CD4-positive, CD25-positive, alpha-beta regulatory T cell (primary cell): Measurements from ENCODE around the gene HPS1. TPM values are rescaled to one million over a fixed set of nuclear protein-coding genes. Genes with fewer than 3 reads are reported as not detected.
A peak's percentile ranks its signal among the peaks of the same experiment; 100 is the strongest.

Source experiments
- ATAC-seq, 2 donors: fragments of 150-1000 bp; cut with Tn5 transposase; one replicate each; pipeline ENCODE4 v1.10.0; 2021; ENCODE audit warnings: low read depth in 2 of 2, moderate number of reproducible peaks in 2 of 2, moderate library complexity in 1 of 2
- DNase-seq, 3 donors: peaks; one replicate each; pipeline versions ENCODE4 v3.0.0 to v3.0.0-alpha.2; 2012 to 2022; ENCODE audit warnings: mixed read lengths in 1 of 3
- H3K27ac ChIP-seq: one replicate; pipeline ENCODE4 v1.7.0; 2013; ENCODE audit warnings: mild to moderate bottlenecking, low read length; ENCODE audit not compliant: insufficient read depth, poor library complexity, severe bottlenecking
- H3K27me3 ChIP-seq: one replicate; pipeline ENCODE4 v1.7.0; 2013; ENCODE audit warnings: low read length; ENCODE audit not compliant: control insufficient read depth, insufficient read depth
- H3K36me3 ChIP-seq: one replicate; pipeline ENCODE4 v1.7.0; 2013; ENCODE audit warnings: mild to moderate bottlenecking, low read length, moderate library complexity; ENCODE audit not compliant: control insufficient read depth, insufficient read depth
- H3K4me1 ChIP-seq: 2 replicates; pipeline ENCODE4 v1.7.0; 2013; ENCODE audit warnings: mild to moderate bottlenecking, low read length; ENCODE audit not compliant: insufficient read depth, control insufficient read depth, poor library complexity, severe bottlenecking
- H3K4me3 ChIP-seq: one replicate; pipeline ENCODE4 v1.7.0; 2013; ENCODE audit warnings: low read depth, mild to moderate bottlenecking, low read length, moderate library complexity
- H3K9me3 ChIP-seq, 2 experiments: 1 replicate in 1 of 2; 2 replicates in 1 of 2; pipeline ENCODE4 v1.7.0; 2013; ENCODE audit warnings: low read length in 2 of 2, mild to moderate bottlenecking in 1 of 2, moderate library complexity in 1 of 2; ENCODE audit not compliant: control insufficient read depth in 2 of 2
- H3K27ac Mint-ChIP-seq, 3 donors: one replicate each; pipeline ENCODE4 v1.8.0; 2020 to 2022; ENCODE audit warnings: mild to moderate bottlenecking in 3 of 3, mixed read lengths in 3 of 3, moderate library complexity in 2 of 3
- H3K27me3 Mint-ChIP-seq: one replicate; pipeline ENCODE4 v1.8.0; 2022; ENCODE audit warnings: mild to moderate bottlenecking, mixed read lengths
- H3K36me3 Mint-ChIP-seq: one replicate; pipeline ENCODE4 v1.8.0; 2020; ENCODE audit warnings: mixed read lengths
- H3K4me1 Mint-ChIP-seq, 4 donors: one replicate each; pipeline ENCODE4 v1.8.0; 2020 to 2022; ENCODE audit warnings: mixed read lengths in 4 of 4, mild to moderate bottlenecking in 1 of 4
- H3K4me3 Mint-ChIP-seq, 4 donors: one replicate each; pipeline ENCODE4 v1.8.0; 2020 to 2022; ENCODE audit warnings: mild to moderate bottlenecking in 4 of 4, mixed read lengths in 4 of 4, moderate library complexity in 3 of 4
- H3K9me3 Mint-ChIP-seq, 7 donors: one replicate each; pipeline ENCODE4 v1.8.0; 2020 to 2022; ENCODE audit warnings: mixed read lengths in 7 of 7, mild to moderate bottlenecking in 3 of 7, moderate library complexity in 2 of 7
- polyA plus RNA-seq, 4 donors: library from polyadenylated mRNA; unstranded; fragments of 300-500 nt; fragmentation: Illumina TruSeq; gene quantifications; one replicate each; pipeline ENCODE4 v1.2.3, GENCODE V29; 2021
- total RNA-seq: library from RNA; stranded (reverse); gene quantifications from one replicate; pipeline ENCODE4 v1.2.3, GENCODE V29; 2022

Gene HPS1
- total and polyA plus RNA-seq, 5 donors from 2014 or later: 65.2 to 88.5 (median 76.7) TPM

DNA sequence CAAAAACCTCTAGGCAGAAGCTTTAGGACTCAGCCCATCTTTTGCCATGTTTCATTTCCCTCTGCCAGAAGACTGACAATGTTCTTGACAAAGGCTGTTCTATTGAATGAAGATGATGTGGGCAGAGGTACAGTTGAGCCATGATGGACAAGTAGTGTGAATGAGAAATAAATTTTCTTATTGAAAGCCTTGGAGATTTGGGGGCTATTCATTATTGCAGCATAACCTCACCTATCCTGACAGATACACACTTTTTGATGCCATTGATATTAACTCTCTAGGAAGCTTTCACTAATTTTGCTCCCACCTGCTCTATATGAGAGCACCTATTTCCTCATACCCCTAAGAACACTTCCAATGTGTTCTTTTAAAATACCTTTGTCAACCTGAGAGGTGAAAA lies 36.9 kb upstream of the HPS1 start:
- no peaks in the 10 kb centered on the region for H3K4me1 ChIP-seq
- Mint-ChIP-seq H3K36me3 (no peaks in the 10 kb centered on the region), H3K9me3 (peaks cover 0 to 5% (median 0%) of the 10 kb centered on the region in 7 donors), H3K27me3 (peaks cover 11% of the 10 kb centered on the region), H3K4me3 (no peak overlapping the region), H3K4me1 (peaks cover 0 to 12% (median 7%) of the 10 kb centered on the region in 4 donors), H3K27ac (no peak overlapping the region)
- DNase-seq: no peak
- no peak for ATAC-seq
- no peaks in the 10 kb centered on the region for H3K9me3 ChIP-seq
- no peaks in the 10 kb centered on the region for H3K27me3 ChIP-seq
- no peak overlapping the region for H3K27ac ChIP-seq
- no peaks in the 10 kb centered on the region for H3K36me3 ChIP-seq
- no peak overlapping the region for H3K4me3 ChIP-seq

DNA sequence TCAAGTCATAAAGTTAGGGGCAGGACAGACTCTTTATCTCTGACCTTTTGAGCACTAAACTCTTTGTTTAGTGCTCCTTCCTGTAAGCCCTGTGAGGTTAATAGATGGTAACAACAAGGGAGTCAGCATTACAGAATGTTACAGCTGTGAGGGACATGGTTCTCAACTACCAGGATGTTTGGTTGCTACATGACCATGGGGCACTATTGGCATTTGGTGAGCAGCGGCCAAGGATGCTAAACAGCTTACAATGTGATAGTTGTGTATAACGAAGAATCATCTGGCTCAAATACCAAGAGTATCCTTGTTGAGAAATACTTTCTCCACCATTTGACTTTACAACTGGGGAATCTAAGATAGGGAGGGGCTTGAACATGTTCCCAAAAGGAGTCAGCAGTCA lies 35.4 kb upstream of the HPS1 start:
- Histone ChIP-seq H3K4me1 (no peaks in the 10 kb centered on the region), H3K4me3 (no peak overlapping the region), H3K36me3 (no peaks in the 10 kb centered on the region), H3K27ac (no peak overlapping the region), H3K27me3 (no peaks in the 10 kb centered on the region), H3K9me3 (no peaks in the 10 kb centered on the region)
- Mint-ChIP-seq H3K4me3 (no peak overlapping the region), H3K27me3 (peaks cover 13% of the 10 kb centered on the region), H3K4me1 (peaks cover 0 to 12% (median 7%) of the 10 kb centered on the region in 4 donors), H3K9me3 (peaks cover 0 to 5% (median 0%) of the 10 kb centered on the region in 7 donors), H3K36me3 (no peaks in the 10 kb centered on the region), H3K27ac (no peak overlapping the region)
- no peak for DNase-seq
- ATAC-seq: no peak

DNA sequence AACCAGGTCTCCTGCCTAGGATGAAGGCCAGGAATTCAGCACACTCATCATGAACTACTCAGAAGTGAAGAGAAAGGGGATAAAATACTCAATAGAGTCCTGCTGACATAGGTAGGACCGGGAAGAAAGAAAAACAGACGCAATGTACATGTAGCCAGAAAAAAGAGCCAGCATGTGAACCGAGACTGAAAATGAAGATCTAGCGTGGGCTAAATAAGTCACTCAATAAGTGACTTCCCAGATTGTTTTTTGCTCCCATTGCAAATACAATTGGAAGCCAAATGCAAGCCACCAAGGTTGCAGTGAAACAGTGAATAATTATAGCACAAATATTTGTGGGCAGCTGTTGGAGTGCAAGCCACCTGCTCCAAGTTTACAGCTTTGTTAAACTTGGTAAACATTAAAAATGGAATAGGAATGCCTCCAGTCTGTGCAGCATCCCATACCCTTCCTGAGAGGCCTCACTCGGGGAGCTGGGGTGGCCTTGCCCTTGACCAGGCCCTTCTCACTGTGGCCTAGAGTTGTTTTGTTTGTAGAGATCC lies 34.7 kb upstream of the HPS1 start:
- no peaks in the 10 kb centered on the region for H3K4me1 ChIP-seq
- Mint-ChIP-seq H3K36me3 (no peaks in the 10 kb centered on the region), H3K4me3 (no peak overlapping the region)

DNA sequence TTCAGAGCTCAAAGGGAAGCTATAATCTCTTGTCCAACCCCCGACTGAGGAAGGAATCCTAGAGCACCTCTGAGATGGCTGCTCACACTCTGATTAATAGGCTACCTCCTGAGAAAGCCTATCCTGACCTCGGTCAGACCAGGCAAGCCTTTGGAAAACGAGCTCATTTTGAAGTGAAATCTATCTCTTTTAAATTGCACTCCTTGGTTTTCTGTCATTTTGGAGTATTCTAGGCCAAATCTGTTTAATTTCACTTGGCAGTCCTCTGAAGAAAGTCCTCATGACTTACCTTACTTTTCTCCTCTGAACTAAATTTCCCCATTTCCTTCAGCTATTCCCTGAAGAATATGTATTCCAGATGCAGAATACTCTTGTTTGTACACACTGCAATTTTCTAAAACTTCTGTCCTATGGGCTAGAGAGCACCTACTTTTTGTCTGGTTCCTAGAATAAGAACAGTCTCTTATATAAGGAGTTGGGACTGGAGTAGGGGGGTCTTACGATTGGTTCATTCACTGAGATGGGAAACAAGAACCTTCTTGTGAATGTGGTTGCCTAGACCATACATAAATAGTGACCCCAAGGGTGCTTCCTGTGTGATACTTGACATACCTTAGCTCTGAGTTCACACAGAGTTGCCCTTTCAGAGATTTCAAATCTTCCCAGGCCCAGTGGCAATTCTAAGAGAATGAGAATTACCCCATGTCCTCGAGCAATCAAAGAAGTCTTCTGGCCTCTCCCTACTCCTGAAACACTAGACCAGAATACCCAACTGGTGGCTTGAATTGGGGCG lies 31.9 kb upstream of the HPS1 start:
- no peak overlapping the region for H3K4me3 ChIP-seq
- H3K9me3 ChIP-seq: no peaks in the 10 kb centered on the region
- Mint-ChIP-seq H3K4me3 (no peak overlapping the region), H3K9me3 (peaks cover 0 to 4% (median 0%) of the 10 kb centered on the region in 7 donors), H3K27ac (no peak overlapping the region), H3K4me1 (peaks cover 0 to 12% (median 9%) of the 10 kb centered on the region in 4 donors), H3K36me3 (no peaks in the 10 kb centered on the region), H3K27me3 (peaks cover 23% of the 10 kb centered on the region)
- DNase-seq: no peak
- no peaks in the 10 kb centered on the region for H3K27me3 ChIP-seq
- H3K27ac ChIP-seq: no peak overlapping the region
- no peaks in the 10 kb centered on the region for H3K4me1 ChIP-seq
- no peak for ATAC-seq
- H3K36me3 ChIP-seq: no peaks in the 10 kb centered on the region

More for the DNA sequence above, 34.7 kb upstream of the HPS1 start:
- Histone ChIP-seq H3K4me3 (no peak overlapping the region), H3K27ac (no peak overlapping the region), H3K36me3 (no peaks in the 10 kb centered on the region), H3K27me3 (no peaks in the 10 kb centered on the region), H3K9me3 (no peaks in the 10 kb centered on the region)
- Mint-ChIP-seq H3K27ac (no peak overlapping the region), H3K9me3 (peaks cover 0 to 5% (median 0%) of the 10 kb centered on the region in 7 donors), H3K27me3 (peaks cover 13% of the 10 kb centered on the region), H3K4me1 (peaks cover 0 to 12% (median 7%) of the 10 kb centered on the region in 4 donors)
- ATAC-seq (no peak), DNase-seq (no peak)

DNA sequence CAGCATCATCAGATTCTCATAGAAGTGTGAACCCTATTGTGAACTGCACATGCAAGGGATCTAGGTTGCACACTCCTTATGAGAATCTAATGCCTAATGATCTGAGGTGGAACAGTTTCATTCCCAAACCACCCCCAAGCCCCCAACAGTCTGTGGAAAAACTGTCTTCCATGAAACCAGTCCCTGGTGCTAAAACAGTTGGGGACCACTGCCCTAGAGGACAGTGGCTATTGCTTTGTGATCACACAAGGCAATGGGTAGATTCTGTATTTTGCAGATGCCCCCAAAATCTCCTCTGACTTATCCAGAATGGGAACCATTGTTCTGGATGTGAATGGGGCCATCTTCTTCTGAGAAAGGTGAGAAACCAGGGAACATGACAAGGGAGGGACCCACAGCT lies 31.1 kb upstream of the HPS1 start:
- Mint-ChIP-seq H3K27me3 (peaks cover 30% of the 10 kb centered on the region), H3K36me3 (no peaks in the 10 kb centered on the region), H3K9me3 (no peaks in the 10 kb centered on the region), H3K27ac (no peak overlapping the region), H3K4me3 (no peak overlapping the region), H3K4me1 (peaks cover 0 to 12% (median 9%) of the 10 kb centered on the region in 4 donors)
- H3K27ac ChIP-seq: no peak overlapping the region
- H3K4me3 ChIP-seq: no peak overlapping the region
- no peaks in the 10 kb centered on the region for H3K27me3 ChIP-seq
- ATAC-seq (no peak), DNase-seq (no peak)
- H3K9me3 ChIP-seq: no peaks in the 10 kb centered on the region
- no peaks in the 10 kb centered on the region for H3K4me1 ChIP-seq
- H3K36me3 ChIP-seq: no peaks in the 10 kb centered on the region

DNA sequence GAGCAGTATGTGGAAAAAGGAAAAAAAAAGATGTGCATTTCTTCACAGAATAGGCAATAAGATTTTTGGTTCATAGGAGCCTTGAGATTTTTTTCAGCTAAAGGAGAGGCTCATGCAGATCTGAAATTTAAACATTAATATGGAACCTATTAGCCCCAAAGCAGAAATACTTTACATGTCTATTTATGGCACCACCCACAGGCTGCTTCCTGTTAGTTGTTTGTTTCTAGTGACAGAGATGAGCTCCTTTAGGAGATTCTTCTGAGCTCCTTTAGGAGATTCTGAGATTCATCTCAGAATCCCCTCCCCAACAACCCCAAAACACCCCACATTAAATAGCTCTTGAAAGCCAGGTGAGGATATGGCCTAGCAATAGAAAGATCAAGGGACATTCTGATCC lies 27.9 kb upstream of the HPS1 start:
- Mint-ChIP-seq H3K36me3 (no peaks in the 10 kb centered on the region), H3K4me3 (peak overlapping the region in 1 of 4 donors; percentile 74), H3K4me1 (peaks cover 0 to 4% (median 0%) of the 10 kb centered on the region in 4 donors), H3K27ac (no peak overlapping the region), H3K9me3 (no peaks in the 10 kb centered on the region), H3K27me3 (peaks cover 38% of the 10 kb centered on the region)
- Histone ChIP-seq H3K9me3 (no peaks in the 10 kb centered on the region), H3K27me3 (no peaks in the 10 kb centered on the region), H3K4me3 (no peak overlapping the region), H3K4me1 (no peaks in the 10 kb centered on the region), H3K27ac (no peak overlapping the region), H3K36me3 (no peaks in the 10 kb centered on the region)
- ATAC-seq (no peak), DNase-seq (no peak)

DNA sequence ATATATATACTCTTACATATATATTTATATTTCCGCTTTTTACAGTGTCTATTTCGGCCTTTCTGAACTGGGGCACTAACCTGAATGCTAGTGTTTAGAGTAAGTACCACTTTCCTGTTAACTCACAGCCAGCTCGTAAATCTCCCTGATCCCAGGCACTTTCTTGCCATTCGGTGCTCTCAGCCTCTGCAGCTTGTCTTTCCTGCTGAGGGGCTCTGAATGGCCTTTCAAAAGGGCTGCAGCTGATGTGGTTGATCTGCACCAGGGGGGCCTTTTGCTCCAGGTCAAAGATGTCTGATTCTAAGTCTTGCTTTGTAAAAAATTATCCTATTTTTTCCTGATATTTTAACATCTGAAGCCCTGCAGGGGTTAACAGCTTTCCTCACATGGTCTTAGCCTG lies 25.5 kb upstream of the HPS1 start:
- peaks cover 0 to 8% (median 4%) of the 10 kb centered on the region in 4 donors for H3K4me1 Mint-ChIP-seq
- Histone ChIP-seq H3K4me3 (no peak overlapping the region), H3K36me3 (no peaks in the 10 kb centered on the region), H3K4me1 (peaks cover 9% of the 10 kb centered on the region), H3K27me3 (no peaks in the 10 kb centered on the region), H3K9me3 (no peaks in the 10 kb centered on the region), H3K27ac (no peak overlapping the region)
- H3K27me3 Mint-ChIP-seq: peaks cover 26% of the 10 kb centered on the region
- no peak overlapping the region for H3K27ac Mint-ChIP-seq
- no peak overlapping the region for H3K4me3 Mint-ChIP-seq
- no peaks in the 10 kb centered on the region for H3K9me3 Mint-ChIP-seq
- DNase-seq: no peak
- H3K36me3 Mint-ChIP-seq: no peaks in the 10 kb centered on the region
- no peak for ATAC-seq

DNA sequence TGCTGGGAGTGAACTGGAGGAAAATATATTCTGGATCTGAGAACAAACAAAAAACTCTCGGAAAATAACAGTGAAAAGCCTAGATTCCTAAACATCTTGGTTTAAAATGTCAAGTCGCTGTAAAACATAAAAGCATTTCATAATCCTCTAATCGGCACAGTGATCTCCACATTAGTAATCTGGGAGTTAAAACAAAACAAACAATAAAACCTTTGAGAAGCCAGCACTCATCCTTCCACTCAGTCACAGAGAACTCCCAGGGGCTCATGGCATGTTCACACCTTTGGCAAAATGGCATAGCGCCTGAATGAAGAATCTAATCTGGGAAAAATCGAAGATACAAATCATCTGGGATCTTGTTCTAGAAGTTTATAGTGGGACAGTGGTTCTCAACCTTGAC lies 24.1 kb upstream of the HPS1 start:
- H3K36me3 ChIP-seq: no peaks in the 10 kb centered on the region
- H3K27me3 ChIP-seq: no peaks in the 10 kb centered on the region
- H3K4me3 Mint-ChIP-seq: peak overlapping the region in 1 of 4 donors; percentile 5
- no peaks in the 10 kb centered on the region for H3K36me3 Mint-ChIP-seq
- no peak overlapping the region for H3K27ac ChIP-seq
- H3K27ac Mint-ChIP-seq: no peak overlapping the region
- peaks cover 9% of the 10 kb centered on the region for H3K4me1 ChIP-seq
- no peak overlapping the region for H3K4me3 ChIP-seq
- no peak for DNase-seq
- peaks cover 26% of the 10 kb centered on the region for H3K27me3 Mint-ChIP-seq
- ATAC-seq: no peak
- no peaks in the 10 kb centered on the region for H3K9me3 ChIP-seq
- peaks cover 0 to 11% (median 6%) of the 10 kb centered on the region in 4 donors for H3K4me1 Mint-ChIP-seq
- H3K9me3 Mint-ChIP-seq: peaks cover 0 to 2% (median 0%) of the 10 kb centered on the region in 7 donors
